ENCODE measurements around the gene MBL2. TPM values are rescaled to one million over a fixed set of nuclear protein-coding genes. Genes with fewer than 3 reads are reported as not detected.

MBL2 gene
- total RNA-seq, 1 experiment from 2014 or later: not detected

- DNase-seq (ENCODE audit: extremely low read depth, low read depth): no peak
These were observed 2.1 kb upstream of the MBL2 start for GRCh38 chr10:52774600-52775106.

GRCh38 chr10:52774182-52774581, 1.6 kb upstream of the MBL2 start:
- no peak for DNase-seq (ENCODE audit: extremely low read depth, low read depth)

GRCh38 chr10:52771534-52772445, 794 bp downstream of the MBL2 start:
- no peak for DNase-seq (ENCODE audit: extremely low read depth, low read depth)

- no peak for DNase-seq (ENCODE audit: extremely low read depth, low read depth)
These were observed 1.7 kb downstream of the MBL2 start for GRCh38 chr10:52770904-52771303.

- DNase-seq (ENCODE audit: extremely low read depth, low read depth): no peak
These were observed 2.6 kb downstream of the MBL2 start for GRCh38 chr10:52769966-52770365.

GRCh38 chr10:52768001-52768532, 4.5 kb downstream of the MBL2 start:
- DNase-seq (ENCODE audit: extremely low read depth, low read depth): no peak

- no peak for DNase-seq (ENCODE audit: extremely low read depth, low read depth)
These were observed 10.5 kb downstream of the MBL2 start for GRCh38 chr10:52762088-52762487.

- no peak for DNase-seq (ENCODE audit: extremely low read depth, low read depth)
These were observed 13.4 kb downstream of the MBL2 start for GRCh38 chr10:52759154-52759553.

- no peak for DNase-seq (ENCODE audit: extremely low read depth, low read depth)
These were observed 14.2 kb downstream of the MBL2 start for GRCh38 chr10:52758406-52758805.

- no peak for DNase-seq (ENCODE audit: extremely low read depth, low read depth)
These were observed 14.8 kb downstream of the MBL2 start for GRCh38 chr10:52757773-52758172.

- no peak for DNase-seq (ENCODE audit: extremely low read depth, low read depth)
These were observed 15.6 kb downstream of the MBL2 start for GRCh38 chr10:52756966-52757365.

GRCh38 chr10:52756295-52756694, 16.3 kb downstream of the MBL2 start:
- no peak for DNase-seq (ENCODE audit: extremely low read depth, low read depth)

GRCh38 chr10:52755297-52756062, 17.1 kb downstream of the MBL2 start:
- no peak for DNase-seq (ENCODE audit: extremely low read depth, low read depth)

- DNase-seq (ENCODE audit: extremely low read depth, low read depth): no peak
These were observed 19.7 kb downstream of the MBL2 start for GRCh38 chr10:52752801-52753445.

GRCh38 chr10:52752261-52752660, 20.3 kb downstream of the MBL2 start:
- no peak for DNase-seq (ENCODE audit: extremely low read depth, low read depth)

- DNase-seq (ENCODE audit: extremely low read depth, low read depth): no peak
These were observed 21.2 kb downstream of the MBL2 start for GRCh38 chr10:52751337-52751736.

- no peak for DNase-seq (ENCODE audit: extremely low read depth, low read depth)
These were observed 22.0 kb downstream of the MBL2 start for GRCh38 chr10:52750629-52751028.

- DNase-seq (ENCODE audit: extremely low read depth, low read depth): no peak
These were observed 24.9 kb downstream of the MBL2 start for GRCh38 chr10:52747694-52748093.

GRCh38 chr10:52746169-52746568, 26.4 kb downstream of the MBL2 start:
- no peak for DNase-seq (ENCODE audit: extremely low read depth, low read depth)

- no peak for DNase-seq (ENCODE audit: extremely low read depth, low read depth)
These were observed 28.4 kb downstream of the MBL2 start for GRCh38 chr10:52744057-52744805.

Measured in NCI-H460 (cell line).